HCT116 (cell line): ENCODE results near the gene MGST2.

ENCODE experiments used
- ATF3 ChIP-seq: IDR thresholded peaks from 2 replicates; pipeline ENCODE4 v1.6.1; 2012
- CEBPB ChIP-seq: IDR thresholded peaks from 2 replicates; pipeline ENCODE4 v1.6.1; 2012; ENCODE audit warnings: low read depth
- CTCF ChIP-seq, 3 experiments: fragments of 200-600 bp in 1 of 3; sonication (generic) in 1 of 3; IDR thresholded peaks in 2 of 3; conservative IDR thresholded peaks in 1 of 3; 2 replicates each; pipeline ENCODE4 v1.5.1; 2012 to 2017; ENCODE audit warnings: low read depth in 2 of 3, low read length in 2 of 3, antibody characterized with exemption in 1 of 3, borderline replicate concordance in 1 of 3, control low read depth in 1 of 3, mild to moderate bottlenecking in 1 of 3, mixed read lengths in 1 of 3, mixed run types in 1 of 3, moderate library complexity in 1 of 3; ENCODE audit not compliant: insufficient read depth in 1 of 3
- EZH2 ChIP-seq: fragments of 200-600 bp; sonication (generic); IDR thresholded peaks from 2 replicates; pipeline ENCODE4 v1.6.1; 2017; ENCODE audit warnings: antibody characterized with exemption, mixed run types
- FOSL1 ChIP-seq: IDR thresholded peaks from 2 replicates; pipeline ENCODE4 v1.6.1; 2012; ENCODE audit warnings: low read depth
- JUND ChIP-seq: IDR thresholded peaks from 2 replicates; pipeline ENCODE4 v1.6.1; 2012
- MAX ChIP-seq: IDR thresholded peaks from 2 replicates; pipeline ENCODE4 v1.6.1; 2012
- POLR2A ChIP-seq: IDR thresholded peaks from 2 replicates; pipeline ENCODE4 v1.7.0; 2011; ENCODE audit warnings: borderline replicate concordance; ENCODE audit not compliant: insufficient read depth, insufficient read length; ENCODE audit errors: extremely low read depth
- RAD21 ChIP-seq: IDR thresholded peaks from 2 replicates; pipeline ENCODE4 v1.6.1; 2012; ENCODE audit warnings: low read depth, mild to moderate bottlenecking
- SRF ChIP-seq: IDR thresholded peaks from 2 replicates; pipeline ENCODE4 v1.6.1; 2012; ENCODE audit warnings: low read depth
- TCF7L2 ChIP-seq: IDR thresholded peaks from 2 replicates; pipeline ENCODE4 v1.7.0; 2011; ENCODE audit warnings: borderline replicate concordance, inconsistent platforms; ENCODE audit not compliant: insufficient read depth, insufficient read length; ENCODE audit errors: extremely low read depth
- ZNF274 ChIP-seq: fragments of 200-500 bp; sonication (Bioruptor generic); IDR thresholded peaks from 2 replicates; pipeline ENCODE4 v1.6.1; 2014; ENCODE audit warnings: mild to moderate bottlenecking, low read depth, low read length, inconsistent platforms
- TF ChIP-seq, protein P1 (sequence below): IDR thresholded peaks from 2 replicates; pipeline ENCODE4 v1.6.1; 2011; ENCODE audit warnings: mild to moderate bottlenecking, low read length, moderate library complexity; ENCODE audit not compliant: insufficient replicate concordance; ENCODE audit errors: extremely low read depth

GRCh38 chr4:139664442-139664841 lies 1.2 kb upstream of the MGST2 start:
- TF ChIP-seq CTCF (IDR thresholded peaks at IDR 0.05 in 2 of 3, conservative IDR thresholded peaks at IDR 0.05 in 1 of 3; ENCODE audit: borderline replicate concordance in 1 of 3, insufficient read depth in 1 of 3, low read depth in 2 of 3, low read length in 2 of 3) = no peak
- TF ChIP-seq MAX = no peak
- no peak for TF ChIP-seq FOSL1
- TF ChIP-seq POLR2A = no peak
- no peak for TF ChIP-seq ZNF274
- TF ChIP-seq TCF7L2 = no peak
- TF ChIP-seq JUND = no peak
- TF ChIP-seq RAD21 = no peak
- TF ChIP-seq CEBPB = no peak
- TF ChIP-seq, protein P1, sequence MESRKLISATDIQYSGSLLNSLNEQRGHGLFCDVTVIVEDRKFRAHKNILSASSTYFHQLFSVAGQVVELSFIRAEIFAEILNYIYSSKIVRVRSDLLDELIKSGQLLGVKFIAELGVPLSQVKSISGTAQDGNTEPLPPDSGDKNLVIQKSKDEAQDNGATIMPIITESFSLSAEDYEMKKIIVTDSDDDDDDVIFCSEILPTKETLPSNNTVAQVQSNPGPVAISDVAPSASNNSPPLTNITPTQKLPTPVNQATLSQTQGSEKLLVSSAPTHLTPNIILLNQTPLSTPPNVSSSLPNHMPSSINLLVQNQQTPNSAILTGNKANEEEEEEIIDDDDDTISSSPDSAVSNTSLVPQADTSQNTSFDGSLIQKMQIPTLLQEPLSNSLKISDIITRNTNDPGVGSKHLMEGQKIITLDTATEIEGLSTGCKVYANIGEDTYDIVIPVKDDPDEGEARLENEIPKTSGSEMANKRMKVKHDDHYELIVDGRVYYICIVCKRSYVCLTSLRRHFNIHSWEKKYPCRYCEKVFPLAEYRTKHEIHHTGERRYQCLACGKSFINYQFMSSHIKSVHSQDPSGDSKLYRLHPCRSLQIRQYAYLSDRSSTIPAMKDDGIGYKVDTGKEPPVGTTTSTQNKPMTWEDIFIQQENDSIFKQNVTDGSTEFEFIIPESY = no peak
- no peak for TF ChIP-seq ATF3
- no peak for TF ChIP-seq SRF
- no peak for TF ChIP-seq EZH2
